Stimulated activated effector memory CD8-positive, alpha-beta T cell treated with anti-CD3 and anti-CD28 coated beads, Interleukin-12 subunit alpha, Interleukin-12 subunit beta, amount 100 ng/mL, for 72 hours (primary cell): Measurements from ENCODE around the gene TMEM176B.
"Not testable (repeated sequence)": the region's sequence is repeated elsewhere in the genome, so short reads cannot be mapped to it uniquely, and the experiment has no call there.

ENCODE experiments used
- ATAC-seq: fragments of 150-1000 bp; cut with Tn5 transposase; 2 replicates; pipeline ENCODE4 v1.10.0; 2021
- DNase-seq, 2 donors: peaks; one replicate each; pipeline ENCODE4 v3.0.0; 2021 to 2022; ENCODE audit warnings: low spot score in 2 of 2
- H3K27ac Mint-ChIP-seq: one replicate; pipeline ENCODE4 v1.8.0; 2022; ENCODE audit warnings: mild to moderate bottlenecking, mixed read lengths
- H3K36me3 Mint-ChIP-seq: one replicate; pipeline ENCODE4 v1.8.0; 2022; ENCODE audit warnings: mild to moderate bottlenecking, mixed read lengths
- H3K4me1 Mint-ChIP-seq: one replicate; pipeline ENCODE4 v1.8.0; 2022; ENCODE audit warnings: mixed read lengths
- H3K4me3 Mint-ChIP-seq: one replicate; pipeline ENCODE4 v1.8.0; 2022; ENCODE audit warnings: mild to moderate bottlenecking, mixed read lengths
- H3K9me3 Mint-ChIP-seq: one replicate; pipeline ENCODE4 v1.8.0; 2022; ENCODE audit warnings: mixed read lengths

Gene TMEM176B

GRCh38 chr7:150828384-150828783, 28.2 kb upstream of the TMEM176B start:
- H3K36me3 Mint-ChIP-seq: no peaks in the 10 kb centered on the region
- H3K9me3 Mint-ChIP-seq: no peaks in the 10 kb centered on the region
- no peak overlapping the region for H3K4me3 Mint-ChIP-seq
- no peak overlapping the region for H3K27ac Mint-ChIP-seq
- ATAC-seq (no peak), DNase-seq (no peak)
- H3K4me1 Mint-ChIP-seq: no peaks in the 10 kb centered on the region

DNA sequence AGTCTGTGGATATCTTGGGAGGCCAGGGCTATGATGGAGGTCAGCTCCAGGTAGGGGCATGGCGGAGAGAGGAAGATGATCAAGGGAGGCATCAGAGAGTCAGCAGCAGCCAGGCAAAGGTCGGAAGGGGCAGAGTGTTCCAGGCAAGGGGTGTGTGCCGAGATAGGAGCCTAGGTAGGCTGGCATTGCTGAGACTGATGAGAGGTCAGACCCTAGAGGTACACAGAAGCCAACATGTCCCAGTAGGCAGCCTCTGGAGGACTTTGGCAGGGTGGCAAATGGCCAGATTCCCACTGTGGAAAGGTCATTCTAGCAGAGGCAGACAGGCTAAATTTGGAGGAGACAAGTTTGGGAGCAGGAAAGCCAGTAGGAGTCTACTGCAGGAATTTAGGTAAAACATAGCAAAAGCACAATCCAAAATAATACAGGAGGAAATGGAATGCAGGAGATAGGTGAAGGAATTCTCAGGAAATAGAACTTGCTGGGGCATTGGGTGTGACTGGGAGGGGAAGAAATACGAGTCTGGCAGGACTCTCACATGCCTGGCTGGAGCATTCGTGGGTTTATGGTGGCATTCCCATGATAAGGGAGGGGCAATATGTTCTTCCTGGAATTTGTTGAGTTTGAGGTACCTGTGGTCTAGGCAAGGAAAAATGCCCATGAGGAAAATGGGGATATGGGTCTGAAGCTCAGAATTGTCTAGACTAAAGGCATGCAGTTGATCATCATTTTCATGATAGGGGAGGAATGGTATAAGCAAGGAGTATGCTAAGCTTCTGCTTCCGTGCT, 26.1 kb upstream of the TMEM176B start:
- Mint-ChIP-seq H3K27ac (no peak overlapping the region), H3K4me3 (no peak overlapping the region), H3K36me3 (no peaks in the 10 kb centered on the region), H3K4me1 (no peaks in the 10 kb centered on the region), H3K9me3 (no peaks in the 10 kb centered on the region)
- ATAC-seq (no peak), DNase-seq (no peak)

- Mint-ChIP-seq H3K9me3 (no peaks in the 10 kb centered on the region), H3K4me1 (no peaks in the 10 kb centered on the region), H3K4me3 (no peak overlapping the region), H3K27ac (no peak overlapping the region), H3K36me3 (no peaks in the 10 kb centered on the region)
- ATAC-seq (no peak), DNase-seq (no peak)
These were observed 24.4 kb upstream of the TMEM176B start for GRCh38 chr7:150824379-150825177.

DNA sequence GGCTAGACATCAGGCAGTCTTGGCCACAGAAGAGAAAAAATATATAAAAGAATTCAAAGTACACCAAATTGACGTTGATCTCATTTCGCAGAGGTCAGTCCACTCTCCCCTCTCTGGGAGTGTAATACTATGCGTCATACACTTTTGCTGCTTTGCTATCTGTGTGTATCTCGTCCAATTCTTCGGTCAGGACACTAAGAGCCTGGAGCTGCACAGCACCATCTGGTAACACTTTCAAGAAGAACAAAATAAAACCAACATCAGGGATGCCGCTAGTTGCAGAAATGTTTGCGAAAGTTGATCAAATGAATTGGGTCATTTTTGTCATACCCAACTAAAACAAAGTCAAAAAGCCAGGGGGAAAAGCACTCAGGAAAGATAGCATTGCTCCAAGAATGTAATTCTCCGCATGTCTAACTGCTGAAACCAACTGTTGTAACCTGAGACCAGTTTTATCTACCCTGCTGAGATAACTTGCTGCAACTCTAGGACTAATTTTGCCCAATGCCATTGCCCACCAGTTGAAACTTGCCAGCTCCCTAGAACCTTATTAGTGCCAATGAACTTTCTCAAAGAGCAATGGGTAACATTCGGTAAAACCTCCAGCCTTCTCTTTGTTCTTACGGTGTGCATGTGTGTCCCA, 23.4 kb upstream of the TMEM176B start:
- Mint-ChIP-seq H3K9me3 (no peaks in the 10 kb centered on the region), H3K4me3 (no peak overlapping the region), H3K27ac (no peak overlapping the region), H3K4me1 (no peaks in the 10 kb centered on the region), H3K36me3 (no peaks in the 10 kb centered on the region)
- DNase-seq (no peak), ATAC-seq (no peak)

DNA sequence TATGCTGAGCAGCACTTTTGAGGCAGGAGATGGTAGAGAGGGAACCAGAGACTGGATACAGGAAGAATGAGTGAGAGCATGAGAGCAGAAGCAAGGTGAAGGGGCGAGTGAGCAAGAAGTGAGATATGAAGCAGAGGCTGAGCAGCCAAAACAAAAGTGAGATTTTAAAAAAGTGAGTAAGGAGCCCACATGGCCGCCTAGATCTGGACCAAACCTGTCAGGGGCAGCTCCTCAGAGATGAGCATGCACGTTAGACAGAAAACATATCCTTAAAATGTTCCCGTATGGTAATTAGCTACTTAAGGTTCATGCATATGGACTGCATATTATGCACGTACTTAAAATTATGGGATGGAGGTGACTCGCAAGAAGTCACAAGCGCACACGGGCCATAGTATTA, 22.9 kb upstream of the TMEM176B start:
- DNase-seq: no peak
- no peak for ATAC-seq
- no peaks in the 10 kb centered on the region for H3K36me3 Mint-ChIP-seq
- H3K4me3 Mint-ChIP-seq: no peak overlapping the region
- H3K9me3 Mint-ChIP-seq: no peaks in the 10 kb centered on the region
- no peak overlapping the region for H3K27ac Mint-ChIP-seq
- no peaks in the 10 kb centered on the region for H3K4me1 Mint-ChIP-seq

GRCh38 chr7:150820578-150821198, 20.5 kb upstream of the TMEM176B start:
- H3K4me1 Mint-ChIP-seq: no peaks in the 10 kb centered on the region
- DNase-seq: no peak
- H3K27ac Mint-ChIP-seq: no peak overlapping the region
- no peak overlapping the region for H3K4me3 Mint-ChIP-seq
- no peaks in the 10 kb centered on the region for H3K36me3 Mint-ChIP-seq
- ATAC-seq: no peak
- H3K9me3 Mint-ChIP-seq: peaks cover 8% of the 10 kb centered on the region

- DNase-seq (no peak), ATAC-seq (no peak)
- H3K27ac Mint-ChIP-seq: no peak overlapping the region
- no peak overlapping the region for H3K4me3 Mint-ChIP-seq
- H3K36me3 Mint-ChIP-seq: no peaks in the 10 kb centered on the region
- H3K4me1 Mint-ChIP-seq: no peaks in the 10 kb centered on the region
- peaks cover 8% of the 10 kb centered on the region for H3K9me3 Mint-ChIP-seq
These were observed 20.0 kb upstream of the TMEM176B start for GRCh38 chr7:150820148-150820547.

DNA sequence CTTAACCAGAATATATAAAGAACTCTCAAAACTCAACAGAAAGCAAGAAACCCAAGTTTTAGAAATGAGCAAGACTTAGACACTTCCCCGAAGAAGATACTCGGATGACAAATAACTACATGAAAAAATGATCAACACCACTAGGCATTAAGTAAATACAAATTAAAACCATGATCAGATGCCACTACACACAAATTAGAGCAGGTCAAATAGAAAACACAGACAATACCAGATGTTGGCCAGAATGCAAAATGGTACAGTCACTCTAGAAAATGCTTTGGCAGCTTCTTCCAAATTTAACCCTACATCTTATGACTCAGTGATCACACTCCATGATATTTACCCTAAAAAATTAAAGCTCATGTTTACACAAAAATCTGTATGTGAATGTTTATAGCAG, 18.8 kb upstream of the TMEM176B start:
- Mint-ChIP-seq H3K27ac (no peak overlapping the region), H3K36me3 (no peaks in the 10 kb centered on the region), H3K4me3 (no peak overlapping the region), H3K4me1 (no peaks in the 10 kb centered on the region), H3K9me3 (peaks cover 8% of the 10 kb centered on the region)
- DNase-seq: no peak
- ATAC-seq: peak; percentile 80

DNA sequence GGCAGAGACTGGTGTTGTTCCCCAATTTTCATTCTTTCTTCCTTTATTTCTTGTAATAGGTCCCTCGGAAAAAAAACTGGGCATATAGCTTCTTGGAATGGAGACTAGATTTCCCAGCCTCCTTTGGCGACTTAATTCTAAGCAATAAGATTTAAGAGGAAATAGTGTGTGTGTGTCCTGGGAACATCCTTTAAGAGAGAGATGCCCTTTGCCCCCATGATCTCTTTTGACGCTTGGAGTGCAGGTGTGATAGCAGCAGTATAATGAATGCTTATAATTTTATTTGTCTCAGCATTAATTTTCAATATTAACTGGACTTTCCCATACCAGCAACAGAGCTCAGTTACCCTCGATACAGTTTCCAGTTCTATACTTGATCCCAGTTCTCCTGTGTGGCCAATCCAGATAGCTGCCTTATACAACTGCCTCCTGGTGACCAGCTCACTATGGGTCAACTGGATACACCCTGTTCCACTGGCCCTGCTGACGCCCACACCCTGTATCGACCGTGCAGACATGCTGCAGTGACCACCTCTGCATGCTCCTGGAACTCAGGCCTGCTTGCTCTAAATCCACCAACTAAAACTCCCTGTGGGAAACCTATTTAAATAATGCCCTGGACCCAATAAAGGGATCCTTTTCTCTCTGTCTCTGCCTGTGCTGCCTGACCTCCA, 14.3 kb upstream of the TMEM176B start:
- Mint-ChIP-seq H3K36me3 (no peaks in the 10 kb centered on the region), H3K4me1 (no peaks in the 10 kb centered on the region), H3K9me3 (peaks cover 8% of the 10 kb centered on the region)

GRCh38 chr7:150807616-150808438, 7.7 kb upstream of the TMEM176B start:
- not testable (repeated sequence) for H3K4me3 Mint-ChIP-seq, H3K4me1 Mint-ChIP-seq, H3K9me3 Mint-ChIP-seq, H3K27ac Mint-ChIP-seq, H3K36me3 Mint-ChIP-seq, ATAC-seq, DNase-seq

More for the DNA sequence above, 14.3 kb upstream of the TMEM176B start:
- ATAC-seq: no peak
- no peak for DNase-seq
- no peak overlapping the region for H3K27ac Mint-ChIP-seq
- H3K4me3 Mint-ChIP-seq: no peak overlapping the region

DNA sequence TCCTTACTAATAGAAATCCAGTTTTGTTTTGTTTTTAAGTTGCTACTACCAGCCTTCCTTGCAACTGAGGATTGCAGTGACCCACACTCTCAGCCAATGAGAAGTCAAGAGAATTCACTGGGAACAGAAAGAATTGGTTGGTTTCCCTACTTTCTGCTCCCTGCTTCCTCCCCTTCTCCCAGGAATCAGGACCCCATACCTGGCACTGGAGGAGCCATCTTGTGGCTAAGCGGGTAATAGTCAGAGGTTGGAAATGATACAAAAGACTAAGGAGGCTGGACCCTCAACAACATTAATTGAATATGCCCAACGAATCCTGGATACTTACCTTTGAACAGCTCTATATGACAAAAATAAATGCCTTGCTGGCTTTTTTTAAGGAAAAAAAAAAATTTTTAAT, 6.7 kb upstream of the TMEM176B start:
- Mint-ChIP-seq H3K36me3 (no peaks in the 10 kb centered on the region), H3K4me3 (no peak overlapping the region), H3K4me1 (peaks cover 4% of the 10 kb centered on the region), H3K27ac (no peak overlapping the region), H3K9me3 (no peaks in the 10 kb centered on the region)
- ATAC-seq: no peak
- no peak for DNase-seq

GRCh38 chr7:150806454-150806853, 6.3 kb upstream of the TMEM176B start:
- no peak overlapping the region for H3K27ac Mint-ChIP-seq
- H3K9me3 Mint-ChIP-seq: no peaks in the 10 kb centered on the region
- H3K4me3 Mint-ChIP-seq: no peak overlapping the region
- H3K4me1 Mint-ChIP-seq: peaks cover 8% of the 10 kb centered on the region
- ATAC-seq (no peak), DNase-seq (no peak)
- no peaks in the 10 kb centered on the region for H3K36me3 Mint-ChIP-seq

- peaks cover 12% of the 10 kb centered on the region for H3K4me1 Mint-ChIP-seq
- no peak overlapping the region for H3K27ac Mint-ChIP-seq
- no peak overlapping the region for H3K4me3 Mint-ChIP-seq
- H3K9me3 Mint-ChIP-seq: no peaks in the 10 kb centered on the region
- no peaks in the 10 kb centered on the region for H3K36me3 Mint-ChIP-seq
- ATAC-seq (no peak), DNase-seq (no peak)
These were observed 5.7 kb upstream of the TMEM176B start for GRCh38 chr7:150805864-150806263.

GRCh38 chr7:150804802-150805201, 4.6 kb upstream of the TMEM176B start:
- ATAC-seq (no peak), DNase-seq (no peak)
- no peaks in the 10 kb centered on the region for H3K36me3 Mint-ChIP-seq
- H3K27ac Mint-ChIP-seq: no peak overlapping the region
- H3K4me1 Mint-ChIP-seq: peaks cover 12% of the 10 kb centered on the region
- H3K9me3 Mint-ChIP-seq: no peaks in the 10 kb centered on the region
- H3K4me3 Mint-ChIP-seq: no peak overlapping the region
